ENCODE measurements around the gene CHMP5. TPM values are rescaled to one million over a fixed set of nuclear protein-coding genes. Genes with fewer than 3 reads are reported as not detected.

CHMP5 gene
- total RNA-seq, 2 donors from 2014 or later = 4.6 to 20.5 TPM

DNA sequence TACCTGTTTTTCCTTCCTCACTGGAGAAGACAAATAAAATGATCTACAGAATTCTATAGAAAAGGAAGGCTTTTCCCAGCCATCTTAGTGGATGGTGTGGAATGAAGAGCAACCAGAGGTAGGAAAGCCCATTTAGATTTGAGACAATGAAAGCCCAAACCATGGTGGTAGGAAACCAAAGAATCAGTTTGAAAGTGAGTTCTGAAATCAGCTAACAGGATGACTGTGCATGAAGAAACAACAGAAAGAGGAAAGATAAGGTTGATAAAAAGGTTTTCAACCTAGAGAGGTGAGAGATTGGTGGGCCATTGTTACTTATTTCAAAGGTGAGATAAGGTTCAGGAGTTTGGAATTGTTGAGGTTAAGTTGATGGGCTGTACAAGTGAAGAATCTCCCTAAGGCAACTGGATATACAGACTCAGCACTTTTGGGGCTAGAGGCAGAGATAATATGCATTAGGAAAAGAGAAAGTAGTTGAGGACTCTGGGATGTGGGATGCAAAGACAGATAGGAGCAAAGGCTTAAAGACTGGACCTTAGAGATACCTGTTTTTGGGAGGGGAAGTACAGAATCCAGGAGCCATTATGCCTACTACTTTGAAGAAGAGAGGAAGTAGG lies 2.4 kb downstream of the CHMP5 start:
- Histone ChIP-seq H3K27ac (no peak overlapping the region), H3K9me3 (no peaks in the 10 kb centered on the region), H3K36me3 (replicated peaks in 1 of 2; ENCODE audit: insufficient read depth in 1 of 2, low read depth in 2 of 2) (peaks cover 0 to 24% of the 10 kb centered on the region in 2 donors), H3K4me3 (no peak overlapping the region), H3K4me1 (peaks cover 23% of the 10 kb centered on the region), H3K27me3 (no peaks in the 10 kb centered on the region)
- no peak for DNase-seq
- TF ChIP-seq, protein P1, sequence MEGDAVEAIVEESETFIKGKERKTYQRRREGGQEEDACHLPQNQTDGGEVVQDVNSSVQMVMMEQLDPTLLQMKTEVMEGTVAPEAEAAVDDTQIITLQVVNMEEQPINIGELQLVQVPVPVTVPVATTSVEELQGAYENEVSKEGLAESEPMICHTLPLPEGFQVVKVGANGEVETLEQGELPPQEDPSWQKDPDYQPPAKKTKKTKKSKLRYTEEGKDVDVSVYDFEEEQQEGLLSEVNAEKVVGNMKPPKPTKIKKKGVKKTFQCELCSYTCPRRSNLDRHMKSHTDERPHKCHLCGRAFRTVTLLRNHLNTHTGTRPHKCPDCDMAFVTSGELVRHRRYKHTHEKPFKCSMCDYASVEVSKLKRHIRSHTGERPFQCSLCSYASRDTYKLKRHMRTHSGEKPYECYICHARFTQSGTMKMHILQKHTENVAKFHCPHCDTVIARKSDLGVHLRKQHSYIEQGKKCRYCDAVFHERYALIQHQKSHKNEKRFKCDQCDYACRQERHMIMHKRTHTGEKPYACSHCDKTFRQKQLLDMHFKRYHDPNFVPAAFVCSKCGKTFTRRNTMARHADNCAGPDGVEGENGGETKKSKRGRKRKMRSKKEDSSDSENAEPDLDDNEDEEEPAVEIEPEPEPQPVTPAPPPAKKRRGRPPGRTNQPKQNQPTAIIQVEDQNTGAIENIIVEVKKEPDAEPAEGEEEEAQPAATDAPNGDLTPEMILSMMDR (IDR thresholded peaks at IDR 0.05) = no peak
- no peak for TF ChIP-seq POLR2A (IDR thresholded peaks at IDR 0.05)
- no peak for ATAC-seq
- intact Hi-C loops (cut with DNase I) = no loop called here

DNA sequence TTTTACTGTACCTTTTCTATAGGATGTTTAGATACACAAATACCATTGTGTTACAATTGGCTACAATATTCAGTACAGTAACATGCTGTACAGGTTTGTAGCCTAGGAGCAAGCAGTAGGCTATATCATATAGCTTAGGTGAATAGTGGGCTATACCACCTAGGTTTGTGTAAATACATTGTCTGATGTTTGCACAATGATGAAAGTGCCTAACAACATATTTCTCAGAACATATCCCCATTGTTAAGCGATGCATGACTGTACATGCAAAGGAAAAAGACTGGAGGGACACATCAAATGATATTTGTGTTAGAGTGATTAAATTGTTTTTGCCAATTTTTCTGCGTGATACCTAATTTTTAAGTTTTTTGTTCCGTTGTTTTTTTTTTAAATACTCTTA lies 5.3 kb downstream of the CHMP5 start:
- Histone ChIP-seq H3K4me3 (no peak overlapping the region), H3K36me3 (replicated peaks in 1 of 2; ENCODE audit: insufficient read depth in 1 of 2, low read depth in 2 of 2) (peaks cover 0 to 30% of the 10 kb centered on the region in 2 donors), H3K27ac (no peak overlapping the region), H3K9me3 (no peaks in the 10 kb centered on the region), H3K27me3 (no peaks in the 10 kb centered on the region), H3K4me1 (peaks cover 13% of the 10 kb centered on the region)
- DNase-seq (no peak), ATAC-seq (no peak)
- intact Hi-C loops (cut with DNase I) = no loop called here
- TF ChIP-seq, protein P1 (IDR thresholded peaks at IDR 0.05) = no peak
- no peak for TF ChIP-seq POLR2A (IDR thresholded peaks at IDR 0.05)
- WGBS, 2 donors = 94 to 95% methylated on average over 3 of the region's 3 CpGs

DNA sequence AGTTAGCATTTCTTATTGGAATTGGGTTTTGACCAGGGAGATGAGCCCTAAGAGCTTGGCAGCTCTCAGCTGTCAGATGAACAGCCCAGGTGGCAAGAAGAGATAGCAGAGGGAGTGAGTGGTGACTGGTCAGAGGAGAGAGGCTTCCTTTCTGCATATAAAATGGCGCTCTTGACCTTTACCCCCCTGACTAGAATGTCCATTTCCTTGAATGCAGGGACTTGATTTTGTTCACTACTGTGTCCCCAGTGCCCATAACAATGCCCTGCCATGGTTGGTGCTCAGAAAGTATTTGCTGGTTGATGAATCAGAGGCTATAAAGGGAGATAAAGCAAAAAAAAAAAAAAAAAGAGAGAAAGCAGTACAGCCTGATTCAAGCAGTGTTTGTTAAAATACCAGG lies 7.2 kb downstream of the CHMP5 start:
- H3K27ac ChIP-seq = no peak overlapping the region
- no peak for ATAC-seq
- TF ChIP-seq, protein P1 (IDR thresholded peaks at IDR 0.05) = no peak
- no peak for TF ChIP-seq POLR2A (IDR thresholded peaks at IDR 0.05)

DNA sequence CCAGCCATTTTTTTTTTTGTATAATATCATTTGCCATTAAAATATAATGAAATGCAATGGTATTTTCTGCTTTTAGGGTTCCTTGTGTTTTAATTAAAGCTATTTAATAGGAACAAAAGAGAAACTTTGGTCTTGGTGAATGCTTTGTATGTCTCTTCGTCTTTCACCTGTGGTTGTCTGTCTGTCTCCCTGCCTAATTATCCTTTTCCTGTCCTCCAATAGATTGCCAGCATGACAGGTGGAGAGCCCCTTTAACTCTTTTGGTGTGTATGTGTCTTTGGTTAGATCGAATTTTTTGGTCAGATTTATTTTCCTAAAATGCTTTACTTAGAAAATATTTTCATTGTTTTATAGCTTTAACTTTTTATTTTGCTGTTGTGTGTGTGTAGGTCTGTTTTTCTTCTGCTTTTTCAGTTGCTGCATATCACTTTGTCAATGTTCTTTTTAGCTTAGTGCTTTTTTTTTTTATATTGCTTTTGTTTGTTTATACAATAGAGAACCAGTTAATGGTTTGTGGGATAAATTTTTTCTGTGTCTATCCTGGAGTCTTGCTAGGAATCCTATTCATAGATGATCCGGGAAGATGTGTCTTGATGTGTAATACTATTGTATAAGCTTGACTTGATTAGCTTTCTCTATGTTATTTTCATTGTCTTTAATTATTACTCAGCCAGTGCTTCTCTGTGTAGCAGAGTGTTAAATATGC lies 8.6 kb downstream of the CHMP5 start:
- no peak for ATAC-seq
- no peak for DNase-seq
- Histone ChIP-seq H3K4me1 (no peaks in the 10 kb centered on the region), H3K27ac (no peak overlapping the region), H3K36me3 (replicated peaks in 1 of 2; ENCODE audit: insufficient read depth in 1 of 2, low read depth in 2 of 2) (peaks cover 11 to 52% of the 10 kb centered on the region in 2 donors), H3K9me3 (no peaks in the 10 kb centered on the region), H3K4me3 (no peak overlapping the region), H3K27me3 (no peaks in the 10 kb centered on the region)
- intact Hi-C loops (cut with DNase I) = no loop called here
- TF ChIP-seq, protein P1 (IDR thresholded peaks at IDR 0.05) = no peak
- no peak for TF ChIP-seq POLR2A (IDR thresholded peaks at IDR 0.05)
- WGBS, 2 donors = 69 to 83% methylated on average over 3 of the region's 3 CpGs

More for the DNA sequence above, 7.2 kb downstream of the CHMP5 start:
- Histone ChIP-seq H3K4me1 (no peaks in the 10 kb centered on the region), H3K36me3 (replicated peaks in 1 of 2; ENCODE audit: insufficient read depth in 1 of 2, low read depth in 2 of 2) (peaks cover 7 to 44% of the 10 kb centered on the region in 2 donors), H3K4me3 (no peak overlapping the region), H3K27me3 (no peaks in the 10 kb centered on the region), H3K9me3 (no peaks in the 10 kb centered on the region)
- 94 to 95% methylated on average over 1 of the region's 1 CpG for WGBS, 2 donors
- DNase-seq = no peak
- intact Hi-C loops (cut with DNase I) = no loop called here

DNA sequence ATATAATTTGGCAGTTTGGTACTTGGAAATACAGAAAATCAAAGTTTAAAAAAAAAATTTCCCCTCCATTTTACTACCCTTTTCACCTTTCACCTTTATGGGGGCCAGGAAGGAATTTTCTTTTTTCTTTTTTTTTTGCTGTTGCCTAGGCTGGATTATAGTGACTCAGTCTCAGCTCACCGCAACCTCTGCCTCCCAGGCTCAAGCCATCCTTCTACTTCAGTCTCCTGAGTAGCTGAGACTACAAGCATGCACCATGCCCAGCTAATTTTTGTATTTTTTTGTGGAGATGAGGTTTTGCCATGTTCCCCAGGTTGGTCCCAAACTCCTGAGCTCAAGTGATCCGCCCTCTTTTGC lies 9.1 kb downstream of the CHMP5 start:
- no peak overlapping the region for H3K27ac ChIP-seq
- no peaks in the 10 kb centered on the region for H3K9me3 ChIP-seq
- no peak overlapping the region for H3K4me3 ChIP-seq
- intact Hi-C loops (cut with DNase I) = no loop called here
- no peaks in the 10 kb centered on the region for H3K27me3 ChIP-seq
- no peaks in the 10 kb centered on the region for H3K4me1 ChIP-seq
- DNase-seq (no peak), ATAC-seq (no peak)
- peaks cover 11 to 51% of the 10 kb centered on the region in 2 donors for H3K36me3 ChIP-seq (replicated peaks in 1 of 2; ENCODE audit: insufficient read depth in 1 of 2, low read depth in 2 of 2)
- WGBS, 2 donors = 97 to 100% methylated on average over 2 of the region's 2 CpGs
- TF ChIP-seq, protein P1 (IDR thresholded peaks at IDR 0.05) = no peak
- TF ChIP-seq POLR2A (IDR thresholded peaks at IDR 0.05) = no peak

Measured in body of pancreas (tissue), 4 donors.